ENCODE measurements around the gene SFXN1.
"Not testable (repeated sequence)": the region's sequence is repeated elsewhere in the genome, so short reads cannot be mapped to it uniquely, and the experiment has no call there.

The SFXN1 gene

DNA sequence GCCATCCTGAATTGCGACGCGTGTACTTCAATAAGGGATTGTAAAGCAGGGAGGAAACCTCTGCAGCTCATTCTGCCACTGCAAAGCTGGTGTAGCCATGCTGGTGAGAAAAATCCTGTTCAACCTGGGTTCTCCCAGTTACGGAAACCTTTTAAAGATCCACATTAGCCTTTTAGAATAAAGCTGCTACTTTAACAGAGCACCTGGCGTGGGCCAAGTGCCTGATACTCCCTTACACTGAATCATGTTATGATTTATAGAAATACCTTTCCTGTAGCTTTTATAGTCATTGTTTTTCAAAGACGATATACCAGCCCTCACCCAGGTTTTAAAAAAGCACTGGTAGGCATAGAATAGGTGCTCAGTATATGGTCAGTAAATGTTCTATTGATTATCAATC is 48.3 kb downstream of the SFXN1 start:
- TF ChIP-seq, protein P1, sequence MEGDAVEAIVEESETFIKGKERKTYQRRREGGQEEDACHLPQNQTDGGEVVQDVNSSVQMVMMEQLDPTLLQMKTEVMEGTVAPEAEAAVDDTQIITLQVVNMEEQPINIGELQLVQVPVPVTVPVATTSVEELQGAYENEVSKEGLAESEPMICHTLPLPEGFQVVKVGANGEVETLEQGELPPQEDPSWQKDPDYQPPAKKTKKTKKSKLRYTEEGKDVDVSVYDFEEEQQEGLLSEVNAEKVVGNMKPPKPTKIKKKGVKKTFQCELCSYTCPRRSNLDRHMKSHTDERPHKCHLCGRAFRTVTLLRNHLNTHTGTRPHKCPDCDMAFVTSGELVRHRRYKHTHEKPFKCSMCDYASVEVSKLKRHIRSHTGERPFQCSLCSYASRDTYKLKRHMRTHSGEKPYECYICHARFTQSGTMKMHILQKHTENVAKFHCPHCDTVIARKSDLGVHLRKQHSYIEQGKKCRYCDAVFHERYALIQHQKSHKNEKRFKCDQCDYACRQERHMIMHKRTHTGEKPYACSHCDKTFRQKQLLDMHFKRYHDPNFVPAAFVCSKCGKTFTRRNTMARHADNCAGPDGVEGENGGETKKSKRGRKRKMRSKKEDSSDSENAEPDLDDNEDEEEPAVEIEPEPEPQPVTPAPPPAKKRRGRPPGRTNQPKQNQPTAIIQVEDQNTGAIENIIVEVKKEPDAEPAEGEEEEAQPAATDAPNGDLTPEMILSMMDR (conservative IDR thresholded peaks at IDR 0.05; ENCODE audit: low read length) = no peak
- no peak for DNase-seq (ENCODE audit: low read depth)

DNA sequence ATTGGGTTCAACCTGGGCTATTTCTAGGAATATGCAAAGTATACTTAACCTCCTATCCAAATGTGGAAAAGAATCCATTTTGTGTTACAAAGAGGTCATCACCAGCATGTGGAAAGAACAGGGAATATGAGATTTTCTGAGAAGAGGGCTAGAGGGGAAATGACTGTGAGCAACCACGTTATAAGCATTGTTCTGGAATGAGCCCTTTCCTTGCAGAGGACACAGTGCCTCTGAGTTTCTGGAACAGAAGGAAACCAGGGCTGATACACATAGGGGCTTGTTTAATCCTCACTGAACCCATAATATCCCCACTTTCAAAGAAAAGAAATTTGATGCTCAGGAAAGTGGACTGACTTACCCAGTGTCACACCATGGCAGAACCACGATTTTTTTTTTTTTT is 53.0 kb downstream of the SFXN1 start:
- H3K4me3 ChIP-seq (ENCODE audit: low read length) = no peak overlapping the region
- TF ChIP-seq, protein P1 (conservative IDR thresholded peaks at IDR 0.05; ENCODE audit: low read length) = no peak
- DNase-seq (ENCODE audit: low read depth) = no peak

More for the DNA sequence above, 48.3 kb downstream of the SFXN1 start:
- H3K4me3 ChIP-seq (ENCODE audit: low read length) = no peak overlapping the region

DNA sequence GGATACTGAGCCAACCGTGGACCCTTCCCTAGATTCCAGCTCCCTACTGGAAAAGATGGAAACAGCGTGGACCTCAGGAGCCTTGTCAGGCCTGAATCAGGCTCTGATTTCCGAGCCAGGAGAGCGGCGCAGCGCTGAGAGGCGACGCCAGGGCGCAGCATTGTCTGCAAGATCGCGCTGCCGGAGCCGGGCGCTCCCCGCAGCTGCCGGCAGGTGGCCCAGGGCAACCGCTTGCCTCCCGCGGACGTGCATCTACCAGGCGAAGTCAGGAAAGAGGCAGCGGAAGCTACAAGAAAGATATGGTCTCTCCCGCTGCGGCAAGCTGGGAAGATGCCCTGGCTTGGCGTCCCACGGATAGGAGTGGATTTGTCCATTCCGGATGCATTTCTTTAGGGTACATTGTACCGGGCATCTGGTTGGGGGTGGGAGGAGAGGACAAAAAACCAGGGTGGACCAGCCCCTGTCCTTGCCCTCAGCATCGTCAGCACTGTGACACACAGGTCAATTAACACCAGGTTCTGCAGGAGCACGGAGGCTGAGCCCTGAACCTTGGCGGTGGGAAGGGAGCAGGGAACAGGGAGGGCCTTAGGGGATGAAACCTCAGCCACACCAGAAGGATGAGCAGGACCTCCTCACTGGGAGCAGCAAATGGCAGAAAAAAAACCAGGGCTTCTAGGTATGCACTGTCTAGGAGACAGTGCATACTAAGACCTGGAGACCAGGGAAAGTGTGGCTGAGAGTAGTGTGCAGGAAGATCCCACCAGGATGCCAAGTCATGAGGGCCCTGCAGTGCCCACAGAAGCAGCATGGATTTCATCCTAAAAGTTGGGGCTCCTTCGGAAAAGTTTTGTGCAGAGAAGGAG is 55.9 kb downstream of the SFXN1 start:
- TF ChIP-seq, protein P1 (conservative IDR thresholded peaks at IDR 0.05; ENCODE audit: low read length) = peak; percentile 93
- peak; percentile 74 for DNase-seq (ENCODE audit: low read depth)
- H3K4me3 ChIP-seq (ENCODE audit: low read length) = no peak overlapping the region

DNA sequence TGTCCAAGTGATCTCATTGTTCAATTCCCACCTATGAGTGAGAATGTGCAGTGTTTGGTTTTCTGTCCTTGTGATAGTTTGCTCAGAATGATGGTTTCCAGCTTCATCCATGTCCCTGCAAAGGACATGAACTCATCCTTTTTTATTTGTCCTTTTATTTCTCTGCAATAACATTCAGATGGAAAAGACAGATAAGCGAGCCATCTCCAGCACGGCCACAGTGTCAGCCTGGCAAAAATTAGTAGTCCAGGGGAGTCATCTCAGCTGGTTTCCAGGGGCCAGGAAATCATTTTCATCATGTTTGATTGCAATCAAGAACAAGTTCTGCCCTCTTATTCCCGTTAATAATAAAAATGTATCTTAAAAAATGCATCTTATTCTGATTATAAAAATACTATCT is 57.0 kb downstream of the SFXN1 start:
- not testable (repeated sequence) for DNase-seq (ENCODE audit: low read depth); H3K4me3 ChIP-seq (ENCODE audit: low read length)

DNA sequence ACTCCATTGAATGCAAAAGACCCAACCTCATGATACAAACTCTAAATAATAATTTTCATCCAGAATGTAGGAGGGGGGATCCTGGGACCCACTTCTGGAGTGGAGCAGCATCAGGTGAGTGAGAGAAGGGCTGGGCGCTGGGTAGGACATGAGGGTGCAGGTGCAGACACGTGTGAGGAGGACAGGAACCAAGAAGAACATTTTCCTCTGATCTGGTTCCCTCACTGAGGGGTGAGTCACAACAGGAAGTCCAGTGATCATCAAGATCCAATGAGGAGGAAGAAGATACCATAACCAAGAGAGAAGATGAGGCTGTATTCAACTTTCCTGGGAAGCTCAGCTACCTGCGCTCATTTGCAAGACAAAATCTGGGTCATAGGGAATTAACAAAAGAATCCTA is 57.4 kb downstream of the SFXN1 start:
- no peak overlapping the region for H3K4me3 ChIP-seq (ENCODE audit: low read length)
- DNase-seq (ENCODE audit: low read depth) = no peak
- TF ChIP-seq, protein P1 (conservative IDR thresholded peaks at IDR 0.05; ENCODE audit: low read length) = no peak

DNA sequence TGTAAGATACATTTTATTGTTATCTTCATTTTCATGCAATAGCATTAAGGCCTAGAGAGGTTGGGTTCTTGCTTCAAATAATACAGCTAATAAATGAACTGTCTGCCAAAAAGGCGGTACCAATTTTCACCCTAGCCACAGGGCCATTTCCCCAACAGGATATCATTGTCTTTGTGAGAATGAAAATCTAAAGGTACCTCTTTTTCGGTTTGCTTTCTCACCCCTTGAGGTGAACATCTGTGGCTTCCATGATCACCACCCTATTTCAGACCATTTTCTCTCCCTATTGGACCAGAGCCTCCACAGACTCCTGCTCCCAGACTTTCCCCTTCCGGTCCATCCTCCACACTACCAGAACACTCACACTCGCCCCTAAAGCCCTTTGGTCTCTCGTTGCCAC is 60.2 kb downstream of the SFXN1 start:
- TF ChIP-seq, protein P1 (conservative IDR thresholded peaks at IDR 0.05; ENCODE audit: low read length) = no peak
- DNase-seq (ENCODE audit: low read depth) = no peak
- no peak overlapping the region for H3K4me3 ChIP-seq (ENCODE audit: low read length)

DNA sequence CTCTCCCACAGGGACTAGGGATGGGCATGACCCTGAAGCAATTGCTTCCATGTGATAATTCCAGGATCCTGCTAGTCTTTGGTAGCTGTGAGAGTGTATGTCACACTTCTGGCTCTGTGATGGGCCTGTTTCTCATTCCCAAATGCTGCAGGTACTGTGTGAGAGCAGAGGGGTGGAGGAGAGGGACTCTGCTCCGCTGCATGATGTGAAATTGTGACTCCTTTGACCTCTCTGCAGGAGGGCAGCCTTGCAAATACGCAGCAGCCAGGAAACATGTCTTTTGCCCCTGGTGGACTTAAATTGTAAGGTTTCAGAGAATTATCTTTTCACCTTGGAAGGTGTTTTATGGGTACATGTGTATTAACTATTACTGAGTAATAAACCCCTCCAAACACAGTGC is 61.6 kb downstream of the SFXN1 start:
- TF ChIP-seq, protein P1 (conservative IDR thresholded peaks at IDR 0.05; ENCODE audit: low read length) = no peak
- H3K4me3 ChIP-seq (ENCODE audit: low read length) = no peak overlapping the region
- no peak for DNase-seq (ENCODE audit: low read depth)

All from AG10803 (cell line).